ENCODE measurements around the gene TRAPPC10. TPM values are rescaled to one million over a fixed set of nuclear protein-coding genes. Genes with fewer than 3 reads are reported as not detected.

The TRAPPC10 gene
- total RNA-seq, 4 donors from 2014 or later = 3.8 to 45.2 (median 22.9) TPM

DNA sequence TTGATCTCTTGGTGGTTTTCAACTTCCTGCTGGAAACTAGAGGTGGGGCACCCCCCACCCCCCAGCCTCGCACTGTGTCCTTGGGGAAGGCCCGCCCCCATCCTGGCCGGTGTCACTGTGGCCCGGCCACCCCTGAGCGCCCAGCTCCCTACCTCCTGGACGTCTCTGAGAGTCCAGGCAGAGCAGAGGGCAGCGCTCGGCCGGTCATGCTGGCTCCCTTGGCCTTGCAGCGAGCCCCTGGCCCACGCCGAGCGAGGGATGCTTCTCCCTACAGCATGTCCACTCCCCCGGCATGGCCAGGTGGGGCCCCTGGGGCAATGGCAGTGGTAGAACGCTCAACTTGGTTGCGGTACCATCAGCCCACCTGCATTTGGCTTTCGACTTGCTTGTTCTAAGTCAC, 28.7 kb upstream of the TRAPPC10 start:
- TF ChIP-seq, protein P1, sequence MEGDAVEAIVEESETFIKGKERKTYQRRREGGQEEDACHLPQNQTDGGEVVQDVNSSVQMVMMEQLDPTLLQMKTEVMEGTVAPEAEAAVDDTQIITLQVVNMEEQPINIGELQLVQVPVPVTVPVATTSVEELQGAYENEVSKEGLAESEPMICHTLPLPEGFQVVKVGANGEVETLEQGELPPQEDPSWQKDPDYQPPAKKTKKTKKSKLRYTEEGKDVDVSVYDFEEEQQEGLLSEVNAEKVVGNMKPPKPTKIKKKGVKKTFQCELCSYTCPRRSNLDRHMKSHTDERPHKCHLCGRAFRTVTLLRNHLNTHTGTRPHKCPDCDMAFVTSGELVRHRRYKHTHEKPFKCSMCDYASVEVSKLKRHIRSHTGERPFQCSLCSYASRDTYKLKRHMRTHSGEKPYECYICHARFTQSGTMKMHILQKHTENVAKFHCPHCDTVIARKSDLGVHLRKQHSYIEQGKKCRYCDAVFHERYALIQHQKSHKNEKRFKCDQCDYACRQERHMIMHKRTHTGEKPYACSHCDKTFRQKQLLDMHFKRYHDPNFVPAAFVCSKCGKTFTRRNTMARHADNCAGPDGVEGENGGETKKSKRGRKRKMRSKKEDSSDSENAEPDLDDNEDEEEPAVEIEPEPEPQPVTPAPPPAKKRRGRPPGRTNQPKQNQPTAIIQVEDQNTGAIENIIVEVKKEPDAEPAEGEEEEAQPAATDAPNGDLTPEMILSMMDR (IDR thresholded peaks at IDR 0.05) = no peak
- no peak for TF ChIP-seq POLR2A (IDR thresholded peaks at IDR 0.05)
- Histone ChIP-seq H3K27ac (no peak overlapping the region), H3K36me3 (no peaks in the 10 kb centered on the region), H3K4me3 (no peak overlapping the region), H3K9me3 (no peaks in the 10 kb centered on the region), H3K4me1 (no peaks in the 10 kb centered on the region), H3K27me3 (no peaks in the 10 kb centered on the region)
- DNase-seq = no peak
- intact Hi-C loops (cut with DNase I; ENCODE audit: low total_unique reads) = no loop called here

DNA sequence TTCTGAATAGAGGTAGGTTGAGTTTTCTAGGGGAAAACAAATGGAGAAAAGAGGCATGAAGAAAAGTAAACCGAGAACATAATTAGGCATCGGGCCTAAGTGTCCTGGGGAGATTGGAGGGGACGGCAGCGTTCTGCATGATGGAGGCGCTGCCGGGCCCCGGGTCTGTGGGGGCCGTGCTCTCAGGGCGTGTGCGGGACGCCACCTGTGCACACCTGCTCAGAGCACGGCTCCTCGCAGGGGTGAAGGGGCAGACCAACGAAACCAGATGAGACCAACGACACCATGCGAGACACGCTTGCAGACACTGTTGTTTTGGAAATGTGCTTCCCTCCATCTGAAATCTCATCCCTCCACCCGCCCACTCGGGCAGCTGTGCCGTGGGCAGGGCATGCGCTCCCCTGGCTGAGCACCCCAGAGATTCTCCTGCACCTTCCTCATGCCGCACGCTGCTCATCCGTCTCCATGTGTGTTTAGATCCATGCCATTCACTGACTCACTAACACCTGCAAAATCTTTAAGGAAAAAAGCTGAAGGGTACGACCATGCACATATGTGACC, 28.2 kb upstream of the TRAPPC10 start:
- Histone ChIP-seq H3K27ac (no peak overlapping the region), H3K4me1 (no peaks in the 10 kb centered on the region), H3K4me3 (no peak overlapping the region), H3K36me3 (no peaks in the 10 kb centered on the region), H3K9me3 (no peaks in the 10 kb centered on the region), H3K27me3 (no peaks in the 10 kb centered on the region)
- intact Hi-C loops (cut with DNase I; ENCODE audit: low total_unique reads) = no loop called here
- no peak for DNase-seq
- TF ChIP-seq, protein P1 (IDR thresholded peaks at IDR 0.05) = no peak
- TF ChIP-seq POLR2A (IDR thresholded peaks at IDR 0.05) = no peak

DNA sequence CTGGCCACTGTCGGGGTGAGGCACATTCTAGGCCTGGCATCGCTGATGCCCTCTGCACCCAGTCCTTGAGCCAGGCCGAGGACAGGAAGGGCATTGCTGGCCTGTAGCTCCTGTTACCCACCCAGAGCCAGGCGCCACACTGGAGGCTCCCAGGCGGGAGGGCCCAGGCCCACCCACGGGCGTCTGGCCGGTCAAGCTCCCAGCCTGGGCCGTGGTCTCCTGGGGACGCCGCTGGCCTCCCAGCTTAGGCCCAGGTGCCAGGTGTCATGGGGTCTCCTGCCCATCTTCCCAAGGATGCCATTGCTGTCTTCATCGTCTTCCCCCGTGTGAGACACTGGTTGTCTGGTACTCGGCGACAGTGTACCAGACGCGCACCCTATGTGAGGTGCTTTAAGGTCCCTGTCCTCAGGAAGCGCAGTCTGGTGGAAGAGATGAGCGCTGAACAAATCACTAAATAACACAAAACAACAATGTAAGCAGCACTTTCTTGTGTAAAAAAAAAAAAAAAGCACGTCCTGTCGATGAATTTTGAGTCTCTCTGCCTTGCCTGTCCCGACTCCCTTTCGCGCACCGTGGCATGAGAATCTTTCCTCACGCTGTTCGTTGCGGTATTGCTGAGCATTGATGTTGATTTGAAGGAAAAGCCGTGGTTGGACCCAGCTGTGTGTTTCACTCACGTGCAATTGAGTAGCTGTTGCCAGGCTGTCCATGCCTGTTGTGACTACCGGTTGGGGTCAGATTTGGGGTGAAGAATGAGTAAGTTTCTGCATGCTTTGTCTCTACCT, 27.0 kb upstream of the TRAPPC10 start:
- no peak for DNase-seq
- Histone ChIP-seq H3K4me3 (no peak overlapping the region), H3K4me1 (no peaks in the 10 kb centered on the region), H3K36me3 (no peaks in the 10 kb centered on the region), H3K27me3 (no peaks in the 10 kb centered on the region), H3K27ac (no peak overlapping the region), H3K9me3 (no peaks in the 10 kb centered on the region)
- no peak for TF ChIP-seq POLR2A (IDR thresholded peaks at IDR 0.05)
- TF ChIP-seq, protein P1 (IDR thresholded peaks at IDR 0.05) = no peak
- intact Hi-C loops (cut with DNase I; ENCODE audit: low total_unique reads) = no loop called here

DNA sequence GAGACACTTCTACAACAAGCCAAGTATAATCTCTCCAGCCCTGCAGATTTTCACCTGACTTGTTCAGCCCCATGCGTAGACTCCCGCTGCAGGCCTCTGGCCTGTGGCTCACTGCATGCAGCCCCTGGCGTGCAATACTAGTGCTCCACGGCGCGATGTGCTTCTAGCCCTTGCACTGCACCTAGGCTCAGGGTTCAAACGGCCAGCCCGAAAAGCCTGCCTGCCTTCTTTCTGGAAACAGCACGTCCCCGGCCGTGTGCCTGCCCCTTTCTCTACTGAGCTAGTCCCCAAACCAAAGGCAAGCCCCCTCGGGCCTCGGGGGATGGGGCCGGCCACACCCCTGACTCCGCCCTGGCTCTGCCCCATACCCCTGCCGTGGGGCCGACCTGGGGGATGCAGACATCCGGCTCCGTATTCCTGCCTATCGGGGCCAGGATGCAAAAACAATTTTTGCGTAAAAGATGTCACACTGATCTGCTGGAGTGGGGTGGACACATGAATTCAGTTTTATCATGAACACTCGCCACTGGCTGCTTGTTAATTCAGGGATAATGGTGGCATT, 26.3 kb upstream of the TRAPPC10 start:
- intact Hi-C loops (cut with DNase I; ENCODE audit: low total_unique reads) = no loop called here
- no peak overlapping the region for H3K4me3 ChIP-seq
- no peaks in the 10 kb centered on the region for H3K9me3 ChIP-seq
- H3K27me3 ChIP-seq = no peaks in the 10 kb centered on the region
- no peak for DNase-seq
- H3K27ac ChIP-seq = no peak overlapping the region
- no peaks in the 10 kb centered on the region for H3K36me3 ChIP-seq
- TF ChIP-seq POLR2A (IDR thresholded peaks at IDR 0.05) = no peak
- TF ChIP-seq, protein P1 (IDR thresholded peaks at IDR 0.05) = no peak
- no peaks in the 10 kb centered on the region for H3K4me1 ChIP-seq

Measured in uterus (tissue), 4 donors.